ENCODE results near the gene SF3A1. TPM values are rescaled to one million over a fixed set of nuclear protein-coding genes. Genes with fewer than 3 reads are reported as not detected.

Gene SF3A1
- total and polyA plus RNA-seq, 2 donors (not counting 3 experiments of a cell fraction or from before 2014, with no cell fraction given): 60.2 to 187 TPM

DNA sequence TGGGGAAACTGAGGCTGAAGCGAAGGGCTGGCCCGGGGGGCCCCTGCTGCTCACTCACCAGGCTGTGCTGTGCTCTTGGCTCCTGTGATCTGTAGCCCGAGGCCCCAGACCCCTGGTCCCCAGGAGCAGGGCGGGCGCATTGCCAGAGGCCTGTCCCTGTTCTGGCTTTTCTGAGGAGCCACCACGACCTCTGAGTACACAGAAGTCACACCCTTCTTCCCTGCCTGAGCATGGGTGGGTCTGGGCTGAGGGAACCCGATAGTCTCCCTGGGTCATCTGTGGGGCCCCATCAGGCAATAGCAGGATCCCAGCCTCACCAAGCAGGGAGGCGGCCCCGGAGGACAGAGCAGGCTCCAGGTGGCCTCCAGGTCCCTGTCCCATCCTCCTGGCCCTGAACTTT lies 72.5 kb downstream of the SF3A1 start:
- POLR2A ChIA-PET: no interaction called here
- no peak for FAIRE-seq
- intact Hi-C loops (cut with micrococcal nuclease): no loop called here

More for the DNA sequence above, 72.5 kb downstream of the SF3A1 start:
- CTCF ChIA-PET: interaction anchor here (1.4 kb wide), 2 partner anchors 28 to 103 kb away, joined by 3 to 6 read pairs; partner anchors contain the start of gene RNF215
- Histone ChIP-seq H3K79me2 (ENCODE audit: control insufficient read depth, insufficient read depth, low read length) (no peaks in the 10 kb centered on the region), H3K4me2 (ENCODE audit: insufficient read depth, low read length) (no peak overlapping the region), H3K4me1 (ENCODE audit: control insufficient read depth, extremely low read depth, insufficient read depth, low read length) (peaks cover 9% of the 10 kb centered on the region), H3K4me3 (replicated peaks in 1 of 3; ENCODE audit: insufficient read depth in 1 of 3, low read depth in 1 of 3, low read length in 3 of 3) (no peak overlapping the region), H3K27ac (ENCODE audit: insufficient read depth, low read depth, low read length) (no peak overlapping the region), H3K27me3 (ENCODE audit: control insufficient read depth in 2 of 2, insufficient read depth in 2 of 2, low read length in 2 of 2) (no peaks in the 10 kb centered on the region), H3K9me1 (replicated peaks; ENCODE audit: control insufficient read depth, extremely low read depth, insufficient read depth, low read length) (no peaks in the 10 kb centered on the region), H3K36me3 (ENCODE audit: control insufficient read depth in 2 of 2, extremely low read depth in 1 of 2, insufficient read depth in 2 of 2, low read length in 2 of 2) (peaks cover 0 to 5% of the 10 kb centered on the region in 2 experiments), H3K9me3 (replicated peaks; ENCODE audit: control insufficient read depth, insufficient read depth, low read length) (no peaks in the 10 kb centered on the region), H4K20me1 (replicated peaks; ENCODE audit: control insufficient read depth, extremely low read depth, insufficient read depth, low read length) (no peaks in the 10 kb centered on the region), H2AFZ (ENCODE audit: low read depth, low read length) (no peak overlapping the region), H3K9ac (replicated peaks; ENCODE audit: extremely low read depth, insufficient read depth, low read length) (no peak overlapping the region)
- no TSS peak for BruUV-seq (replicated peaks)
- dilution Hi-C loops (cut with MboI; ENCODE audit: extremely low pct_ligation_motif_present, low sequenced_read_pairs): no loop called here
- DNase-seq (ENCODE audit: low read depth, low spot score): no peak
- TF ChIP-seq, protein P1, sequence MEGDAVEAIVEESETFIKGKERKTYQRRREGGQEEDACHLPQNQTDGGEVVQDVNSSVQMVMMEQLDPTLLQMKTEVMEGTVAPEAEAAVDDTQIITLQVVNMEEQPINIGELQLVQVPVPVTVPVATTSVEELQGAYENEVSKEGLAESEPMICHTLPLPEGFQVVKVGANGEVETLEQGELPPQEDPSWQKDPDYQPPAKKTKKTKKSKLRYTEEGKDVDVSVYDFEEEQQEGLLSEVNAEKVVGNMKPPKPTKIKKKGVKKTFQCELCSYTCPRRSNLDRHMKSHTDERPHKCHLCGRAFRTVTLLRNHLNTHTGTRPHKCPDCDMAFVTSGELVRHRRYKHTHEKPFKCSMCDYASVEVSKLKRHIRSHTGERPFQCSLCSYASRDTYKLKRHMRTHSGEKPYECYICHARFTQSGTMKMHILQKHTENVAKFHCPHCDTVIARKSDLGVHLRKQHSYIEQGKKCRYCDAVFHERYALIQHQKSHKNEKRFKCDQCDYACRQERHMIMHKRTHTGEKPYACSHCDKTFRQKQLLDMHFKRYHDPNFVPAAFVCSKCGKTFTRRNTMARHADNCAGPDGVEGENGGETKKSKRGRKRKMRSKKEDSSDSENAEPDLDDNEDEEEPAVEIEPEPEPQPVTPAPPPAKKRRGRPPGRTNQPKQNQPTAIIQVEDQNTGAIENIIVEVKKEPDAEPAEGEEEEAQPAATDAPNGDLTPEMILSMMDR (IDR thresholded peaks at IDR 0.05; ENCODE audit: extremely low read depth in 1 of 2, insufficient read depth in 1 of 2, low read depth in 1 of 2, low read length in 2 of 2): no peak
- no peak for TF ChIP-seq JUN (IDR thresholded peaks at IDR 0.05; ENCODE audit: borderline replicate concordance, insufficient read depth, insufficient read length, low read depth)
- TF ChIP-seq POLR2AphosphoS5 (IDR thresholded peaks at IDR 0.05; ENCODE audit: insufficient read depth, low read depth, low read length): no peak
- no peak for TF ChIP-seq GATA2 (IDR thresholded peaks at IDR 0.05; ENCODE audit: insufficient read depth, insufficient read length, low read depth, low read length)
- TF ChIP-seq EZH2 (IDR thresholded peaks at IDR 0.05; ENCODE audit: borderline replicate concordance, low read depth, low read length, severe bottlenecking): no peak
- no peak for TF ChIP-seq FOS (IDR thresholded peaks at IDR 0.05; ENCODE audit: borderline replicate concordance, insufficient read depth, low read length)
- TF ChIP-seq MYC (IDR thresholded peaks at IDR 0.05; ENCODE audit: low read depth, low read length): no peak
- no peak for TF ChIP-seq POLR2A (IDR thresholded peaks at IDR 0.05; ENCODE audit: low read depth, low read length)
- TF ChIP-seq, protein P2, sequence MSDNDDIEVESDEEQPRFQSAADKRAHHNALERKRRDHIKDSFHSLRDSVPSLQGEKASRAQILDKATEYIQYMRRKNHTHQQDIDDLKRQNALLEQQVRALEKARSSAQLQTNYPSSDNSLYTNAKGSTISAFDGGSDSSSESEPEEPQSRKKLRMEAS (IDR thresholded peaks at IDR 0.05; ENCODE audit: insufficient read depth, insufficient read length): no peak
